Fibroblast of villous mesenchyme (primary cell): ENCODE results near the gene OR2B6. TPM values are rescaled to one million over a fixed set of nuclear protein-coding genes. Genes with fewer than 3 reads are reported as not detected.

Experiments
- DNase-seq: peaks from one replicate; pipeline ENCODE4 v3.0.0-alpha.2; 2010; ENCODE audit warnings: low read depth
- H3K4me3 ChIP-seq: 2 replicates; pipeline ENCODE4 v1.5.1; 2011; ENCODE audit warnings: low read depth, mild to moderate bottlenecking, low read length
- total RNA-seq: library from RNA; depleted of rRNA; stranded (reverse); fragments of >200 nt; gene quantifications from 2 replicates; pipeline ENCODE4 v1.2.3, GENCODE V29; 2012
- TF ChIP-seq, protein P1 (sequence below): IDR thresholded peaks from 2 replicates; pipeline ENCODE4 v1.5.1; 2012; ENCODE audit warnings: low read depth, mild to moderate bottlenecking, low read length; ENCODE audit not compliant: insufficient read depth

The OR2B6 gene
- total RNA-seq, 1 donor = not detected

GRCh38 chr6:28000351-28001045 lies 43.5 kb downstream of the OR2B6 start:
- no peak for DNase-seq
- TF ChIP-seq, protein P1, sequence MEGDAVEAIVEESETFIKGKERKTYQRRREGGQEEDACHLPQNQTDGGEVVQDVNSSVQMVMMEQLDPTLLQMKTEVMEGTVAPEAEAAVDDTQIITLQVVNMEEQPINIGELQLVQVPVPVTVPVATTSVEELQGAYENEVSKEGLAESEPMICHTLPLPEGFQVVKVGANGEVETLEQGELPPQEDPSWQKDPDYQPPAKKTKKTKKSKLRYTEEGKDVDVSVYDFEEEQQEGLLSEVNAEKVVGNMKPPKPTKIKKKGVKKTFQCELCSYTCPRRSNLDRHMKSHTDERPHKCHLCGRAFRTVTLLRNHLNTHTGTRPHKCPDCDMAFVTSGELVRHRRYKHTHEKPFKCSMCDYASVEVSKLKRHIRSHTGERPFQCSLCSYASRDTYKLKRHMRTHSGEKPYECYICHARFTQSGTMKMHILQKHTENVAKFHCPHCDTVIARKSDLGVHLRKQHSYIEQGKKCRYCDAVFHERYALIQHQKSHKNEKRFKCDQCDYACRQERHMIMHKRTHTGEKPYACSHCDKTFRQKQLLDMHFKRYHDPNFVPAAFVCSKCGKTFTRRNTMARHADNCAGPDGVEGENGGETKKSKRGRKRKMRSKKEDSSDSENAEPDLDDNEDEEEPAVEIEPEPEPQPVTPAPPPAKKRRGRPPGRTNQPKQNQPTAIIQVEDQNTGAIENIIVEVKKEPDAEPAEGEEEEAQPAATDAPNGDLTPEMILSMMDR = no peak
- no peak overlapping the region for H3K4me3 ChIP-seq

DNA sequence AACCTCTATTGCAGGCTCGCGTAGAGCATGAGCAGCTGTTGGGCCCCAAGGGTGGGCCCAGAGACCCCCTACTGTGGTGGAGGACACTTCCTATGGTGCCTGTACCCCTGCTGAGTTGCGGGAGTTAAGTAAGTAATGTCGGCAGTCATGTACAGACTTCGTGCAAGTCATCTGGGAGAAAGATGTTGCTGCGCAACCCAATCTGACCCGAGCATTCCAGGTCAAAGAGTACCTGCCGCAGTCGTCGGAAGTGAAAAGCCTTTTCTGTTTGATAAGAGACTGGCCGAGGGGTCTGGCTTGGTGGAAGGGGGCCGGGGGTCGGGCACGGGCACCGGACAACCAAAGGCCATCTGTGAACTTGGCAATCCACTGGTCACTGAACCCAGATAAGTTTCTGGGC lies 44.3 kb downstream of the OR2B6 start:
- TF ChIP-seq, protein P1 = no peak
- no peak for DNase-seq
- no peak overlapping the region for H3K4me3 ChIP-seq

DNA sequence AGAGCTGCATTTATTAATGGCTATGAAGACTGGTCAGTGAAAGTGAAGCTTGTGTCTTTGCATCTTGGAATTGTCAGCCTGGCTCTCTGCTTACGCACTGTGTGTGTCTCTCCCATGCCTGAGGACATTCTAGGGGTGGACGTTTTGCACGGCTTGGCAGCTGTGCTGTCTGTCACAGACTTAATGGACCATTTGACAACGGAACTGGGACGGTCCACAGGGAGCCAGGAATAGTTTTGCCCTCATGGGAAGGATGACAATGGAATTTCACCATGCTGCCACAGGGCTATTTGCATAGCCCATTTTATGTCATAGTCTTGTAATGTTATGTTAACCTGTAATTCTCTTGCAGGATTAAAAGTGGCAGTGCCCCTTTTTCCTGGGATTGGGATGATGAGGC lies 44.7 kb downstream of the OR2B6 start:
- no peak overlapping the region for H3K4me3 ChIP-seq
- TF ChIP-seq, protein P1 = no peak
- DNase-seq = no peak

- no peak for DNase-seq
These were observed 45.1 kb downstream of the OR2B6 start for GRCh38 chr6:28002161-28002560.

DNA sequence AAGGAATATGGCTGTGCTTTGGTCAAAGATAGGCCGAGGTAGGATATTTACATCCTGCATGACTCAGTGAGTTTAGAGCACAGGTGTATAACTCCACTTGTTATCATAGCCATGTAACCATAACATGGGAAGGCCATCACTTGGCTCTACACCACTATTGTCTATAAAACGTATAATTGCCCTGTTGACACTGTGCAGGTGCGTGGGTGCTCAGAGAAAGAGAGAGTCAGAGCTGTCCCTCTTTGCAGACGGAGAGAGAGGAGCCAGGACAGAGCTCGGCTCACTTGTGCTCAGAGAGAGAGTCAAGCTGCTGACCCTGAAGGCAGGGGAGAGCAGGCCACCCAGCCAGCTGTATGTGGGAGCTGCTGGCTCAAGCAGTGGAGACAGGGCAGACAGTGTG lies 46.0 kb downstream of the OR2B6 start:
- no peak overlapping the region for H3K4me3 ChIP-seq
- no peak for DNase-seq
- TF ChIP-seq, protein P1 = no peak

More at GRCh38 chr6:28002161-28002560, 45.1 kb downstream of the OR2B6 start:
- TF ChIP-seq, protein P1 = no peak
- no peak overlapping the region for H3K4me3 ChIP-seq

DNA sequence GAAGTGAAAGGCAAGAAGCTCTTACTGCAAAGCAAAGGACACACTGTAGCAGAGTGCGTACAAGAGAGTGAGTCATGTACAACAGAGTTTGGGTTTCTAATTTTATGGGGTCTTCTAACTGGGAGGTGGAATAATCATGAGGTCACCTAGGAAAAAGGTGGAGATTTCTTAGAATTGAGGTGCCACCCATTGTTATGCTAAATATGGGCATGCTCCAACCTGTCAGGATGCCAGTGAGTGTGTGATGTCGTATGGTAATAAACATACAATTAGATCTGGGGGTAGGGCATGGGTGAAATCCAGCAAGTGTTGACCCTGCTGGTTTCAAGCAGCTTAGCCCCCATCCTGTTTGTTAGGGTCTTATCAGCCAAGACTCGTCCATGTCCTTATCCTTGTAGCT lies 46.6 kb downstream of the OR2B6 start:
- TF ChIP-seq, protein P1 = no peak
- no peak overlapping the region for H3K4me3 ChIP-seq
- DNase-seq = no peak

DNA sequence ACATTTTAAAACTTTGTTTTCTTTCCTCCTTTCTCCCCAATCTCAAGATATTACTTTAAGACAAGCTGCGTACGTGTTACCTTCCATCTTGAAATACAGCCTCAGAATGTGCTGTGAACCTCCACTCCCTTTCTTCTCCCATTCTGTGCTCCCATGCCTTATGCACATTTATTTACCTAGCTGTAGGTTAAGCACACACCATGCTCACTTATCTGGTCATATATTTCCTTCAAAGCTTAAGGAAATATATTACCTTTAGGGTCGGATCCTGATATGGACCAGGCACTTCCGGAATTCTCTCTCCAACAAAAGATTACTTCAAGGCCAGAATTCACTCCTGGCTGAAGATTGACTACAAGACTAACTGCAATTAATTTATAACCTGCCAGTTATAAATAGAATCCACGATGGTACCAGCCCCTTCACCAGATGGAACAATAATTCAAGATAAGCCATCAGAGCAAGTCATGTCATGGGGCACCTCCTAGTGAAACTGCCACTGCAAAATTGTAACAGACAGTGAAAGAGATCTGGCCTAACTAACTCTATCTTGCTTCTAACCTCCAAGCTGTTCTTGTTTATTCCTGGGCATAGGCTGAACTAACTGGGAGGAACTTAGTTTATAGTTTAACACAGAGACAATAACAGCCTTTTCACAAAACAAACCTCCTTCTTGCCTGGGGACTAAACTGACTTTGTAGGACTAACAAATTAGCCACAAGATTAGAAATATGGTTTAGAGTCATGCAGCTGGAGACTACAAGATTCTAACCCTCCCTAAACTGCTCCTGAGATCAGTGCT lies 47.5 kb downstream of the OR2B6 start:
- TF ChIP-seq, protein P1 = no peak
- H3K4me3 ChIP-seq = no peak overlapping the region
- no peak for DNase-seq
